Hepatocyte (in vitro differentiated cells): ENCODE data around the gene ARRDC1.

Experiments used
- CTCF ChIP-seq: fragments of 200-600 bp; sonication (generic); IDR thresholded peaks from 2 replicates; pipeline ENCODE4 v1.5.1; 2016; ENCODE audit warnings: antibody characterized with exemption, mild to moderate bottlenecking; ENCODE audit not compliant: poor library complexity
- EZH2 ChIP-seq: fragments of 200-600 bp; sonication (generic); IDR thresholded peaks from 2 replicates; pipeline ENCODE4 v1.6.1; 2016; ENCODE audit warnings: antibody characterized with exemption, mild to moderate bottlenecking, borderline replicate concordance
- EZH2phosphoT487 ChIP-seq: fragments of 200-600 bp; sonication (generic); IDR thresholded peaks from one replicate; pipeline ENCODE4 v1.6.1; 2018; ENCODE audit warnings: antibody characterized with exemption, mild to moderate bottlenecking, low read depth, moderate library complexity; ENCODE audit not compliant: unreplicated experiment, severe bottlenecking

GRCh38 chr9:137590123-137590468 lies 15.4 kb upstream of the ARRDC1 start:
- TF ChIP-seq CTCF (no peak), EZH2phosphoT487 (no peak), EZH2 (no peak)
